GM19395 (cell line): ENCODE results near the gene PDZD7.

Experiments used
- ATAC-seq: cut with Tn5 transposase; IDR thresholded peaks from one replicate; pipeline ENCODE4 v1.9.1; 2021; ENCODE audit warnings: mild to moderate bottlenecking, moderate library complexity; ENCODE audit not compliant: unreplicated experiment

PDZD7 gene

DNA sequence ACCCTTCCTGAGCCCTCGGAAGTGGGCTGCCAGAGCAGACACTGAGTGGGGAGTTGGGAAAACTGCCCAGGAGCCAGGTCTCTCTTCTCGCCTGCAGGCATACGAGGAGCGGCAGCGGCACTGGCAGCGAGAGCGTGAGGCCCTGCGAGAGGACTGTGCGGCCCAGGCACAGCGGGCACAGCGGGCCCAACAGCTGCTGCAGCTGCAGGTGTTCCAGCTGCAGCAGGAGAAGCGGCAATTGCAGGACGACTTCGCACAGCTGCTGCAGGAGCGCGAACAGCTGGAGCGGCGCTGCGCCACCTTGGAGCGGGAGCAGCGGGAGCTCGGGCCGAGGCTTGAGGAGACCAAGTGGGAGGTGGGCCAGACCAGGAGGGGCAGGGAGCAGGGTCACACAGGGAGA lies 25.6 kb downstream of the PDZD7 start:
- no peak for ATAC-seq

DNA sequence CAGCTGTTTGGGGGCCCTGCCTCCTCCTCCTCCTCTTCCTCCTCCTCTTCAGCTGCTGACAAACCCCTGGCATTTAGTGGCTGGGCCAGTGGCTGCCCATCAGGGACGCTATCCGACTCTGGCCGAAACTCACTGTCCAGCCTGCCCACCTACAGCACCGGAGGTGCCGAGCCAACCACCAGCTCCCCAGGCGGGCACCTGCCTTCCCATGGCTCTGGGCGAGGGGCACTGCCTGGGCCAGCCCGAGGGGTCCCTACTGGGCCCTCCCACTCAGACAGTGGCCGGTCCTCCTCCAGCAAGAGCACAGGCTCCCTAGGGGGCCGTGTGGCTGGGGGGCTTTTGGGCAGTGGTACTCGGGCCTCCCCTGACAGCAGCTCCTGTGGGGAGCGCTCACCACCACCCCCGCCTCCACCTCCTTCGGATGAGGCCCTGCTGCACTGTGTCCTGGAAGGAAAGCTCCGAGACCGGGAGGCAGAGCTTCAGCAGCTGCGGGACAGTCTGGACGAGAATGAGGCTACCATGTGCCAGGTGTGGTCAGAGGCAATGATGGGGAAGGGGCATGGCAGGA lies 27.2 kb downstream of the PDZD7 start:
- ATAC-seq, result no peak

DNA sequence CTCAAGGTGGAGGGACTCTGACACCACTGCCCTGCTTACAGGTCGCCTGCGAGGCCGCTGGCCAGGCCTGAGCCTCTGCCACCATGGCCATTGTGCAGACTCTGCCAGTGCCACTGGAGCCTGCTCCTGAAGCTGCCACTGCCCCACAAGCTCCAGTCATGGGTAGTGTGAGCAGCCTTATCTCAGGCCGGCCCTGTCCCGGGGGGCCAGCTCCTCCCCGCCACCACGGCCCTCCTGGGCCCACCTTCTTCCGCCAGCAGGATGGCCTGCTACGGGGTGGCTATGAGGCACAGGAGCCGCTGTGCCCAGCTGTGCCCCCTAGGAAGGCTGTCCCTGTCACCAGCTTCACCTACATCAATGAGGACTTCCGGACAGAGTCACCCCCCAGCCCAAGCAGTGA lies 28.5 kb downstream of the PDZD7 start:
- no peak for ATAC-seq

DNA sequence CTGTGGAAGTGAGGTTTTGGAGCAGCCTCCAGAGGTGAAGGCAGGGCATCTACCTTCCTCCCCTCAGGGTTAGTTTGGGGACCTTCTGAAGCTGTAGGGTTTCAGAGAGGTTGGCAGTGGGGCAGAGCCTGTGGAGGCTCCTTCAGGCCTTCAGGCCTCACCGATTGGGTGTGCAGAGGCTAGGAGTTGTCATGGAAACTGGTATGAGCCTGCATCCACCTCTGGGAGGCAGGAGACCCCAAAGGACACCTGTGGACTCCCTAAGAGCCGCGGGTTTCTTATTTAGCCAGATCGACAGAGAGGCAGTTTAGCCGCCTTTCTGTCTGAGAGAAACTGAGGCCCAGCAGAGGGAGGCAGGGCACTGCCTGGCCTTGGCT lies 29.3 kb downstream of the PDZD7 start:
- no peak for ATAC-seq

DNA sequence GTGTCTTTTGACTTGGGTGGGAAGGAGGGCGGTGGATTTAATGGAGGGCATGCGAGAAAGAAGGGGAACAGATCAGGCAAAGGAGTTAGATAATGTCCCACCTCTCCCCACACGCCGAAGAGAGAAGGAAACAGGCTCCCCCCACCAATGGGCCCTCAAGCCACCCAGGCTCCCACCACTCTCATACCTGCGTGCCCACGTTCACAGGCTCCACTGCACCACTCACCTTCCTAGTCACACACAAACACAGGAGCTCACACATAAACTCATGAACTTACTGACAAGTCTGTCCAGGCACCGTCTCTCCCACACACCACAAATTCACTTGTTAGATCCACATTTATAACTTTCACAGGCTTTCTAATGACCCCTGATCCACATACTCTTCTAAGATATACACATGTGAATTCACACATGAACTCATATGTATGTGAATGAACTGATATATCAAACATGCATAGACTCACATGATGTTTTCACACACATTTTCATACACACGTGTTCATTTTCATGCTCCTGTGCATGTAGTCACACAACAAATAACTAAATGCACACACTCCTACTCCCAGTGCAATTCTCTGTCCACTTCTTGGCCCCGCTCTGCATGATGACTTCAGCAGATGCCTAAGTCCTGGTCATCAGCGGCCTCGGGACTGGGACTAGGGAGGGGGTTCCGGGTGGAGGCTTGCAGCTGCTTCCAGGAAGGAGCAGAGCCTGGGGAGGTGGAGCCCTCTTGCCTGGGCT lies 29.8 kb downstream of the PDZD7 start:
- no peak for ATAC-seq

DNA sequence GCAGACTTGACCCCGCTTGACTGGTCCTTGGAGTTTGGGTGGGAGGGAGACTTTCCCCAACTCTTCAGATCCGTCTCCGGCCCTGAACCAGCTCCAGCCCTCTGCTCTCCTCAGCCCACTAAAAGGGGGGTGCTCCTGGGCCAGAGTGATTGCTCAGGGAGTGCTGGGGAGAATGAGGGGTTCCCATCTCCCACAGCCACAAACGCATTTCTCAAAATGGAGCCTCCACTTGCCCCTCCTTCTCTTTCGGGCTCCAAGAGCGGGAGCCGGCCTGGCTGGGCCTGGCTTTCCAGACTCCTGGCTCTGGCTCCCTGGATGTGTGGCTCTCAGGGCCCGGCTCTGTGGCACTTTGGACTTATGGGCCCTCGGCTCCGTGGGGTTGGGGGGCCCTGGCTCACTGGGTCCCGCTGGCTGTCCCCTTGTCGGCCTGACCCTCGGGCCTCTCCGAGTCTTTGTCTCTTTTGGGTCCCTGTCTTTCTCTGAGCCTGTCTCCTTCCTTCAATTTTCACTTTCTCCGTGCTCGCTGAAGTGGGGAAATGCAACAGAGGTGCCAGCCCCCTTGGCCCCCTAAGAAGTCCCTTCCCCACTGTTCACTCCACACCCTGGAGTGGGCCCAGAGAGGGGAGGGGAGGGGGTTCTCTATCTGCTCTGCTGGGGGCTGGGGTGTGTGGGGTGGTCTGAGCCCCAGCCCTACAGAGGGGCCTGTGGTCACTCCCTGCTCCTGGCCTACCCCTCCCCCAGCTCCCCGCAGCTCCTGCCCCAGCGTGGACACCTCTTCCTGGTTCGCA lies 30.6 kb downstream of the PDZD7 start:
- ATAC-seq, result no peak

DNA sequence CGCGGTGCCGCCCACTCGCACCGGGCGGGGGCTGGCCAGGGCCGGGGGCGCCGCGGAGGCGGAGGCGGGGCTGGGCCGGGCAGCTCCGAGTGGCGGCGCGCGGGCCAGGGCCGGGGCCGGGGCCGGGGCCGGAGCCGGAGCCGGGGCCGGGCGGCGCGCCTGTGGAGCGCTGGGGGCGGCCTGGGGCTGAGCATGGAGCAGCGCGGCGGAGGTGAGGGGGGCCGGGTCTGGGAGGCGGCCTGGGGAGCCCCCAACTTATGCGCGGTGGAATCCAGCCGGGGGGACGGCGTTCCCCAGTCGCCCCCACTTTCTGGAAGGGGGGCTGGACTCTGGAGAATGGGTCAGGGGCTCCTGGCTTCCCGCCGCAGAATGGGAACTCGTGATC lies 31.2 kb downstream of the PDZD7 start, which contains the start of gene LZTS2:
LZTS2 (plus strand) TSS at position 67 of the 385 bp plus-strand sequence. CDS start 2,731 bp downstream, outside the sequence.
- ATAC-seq, result no peak

DNA sequence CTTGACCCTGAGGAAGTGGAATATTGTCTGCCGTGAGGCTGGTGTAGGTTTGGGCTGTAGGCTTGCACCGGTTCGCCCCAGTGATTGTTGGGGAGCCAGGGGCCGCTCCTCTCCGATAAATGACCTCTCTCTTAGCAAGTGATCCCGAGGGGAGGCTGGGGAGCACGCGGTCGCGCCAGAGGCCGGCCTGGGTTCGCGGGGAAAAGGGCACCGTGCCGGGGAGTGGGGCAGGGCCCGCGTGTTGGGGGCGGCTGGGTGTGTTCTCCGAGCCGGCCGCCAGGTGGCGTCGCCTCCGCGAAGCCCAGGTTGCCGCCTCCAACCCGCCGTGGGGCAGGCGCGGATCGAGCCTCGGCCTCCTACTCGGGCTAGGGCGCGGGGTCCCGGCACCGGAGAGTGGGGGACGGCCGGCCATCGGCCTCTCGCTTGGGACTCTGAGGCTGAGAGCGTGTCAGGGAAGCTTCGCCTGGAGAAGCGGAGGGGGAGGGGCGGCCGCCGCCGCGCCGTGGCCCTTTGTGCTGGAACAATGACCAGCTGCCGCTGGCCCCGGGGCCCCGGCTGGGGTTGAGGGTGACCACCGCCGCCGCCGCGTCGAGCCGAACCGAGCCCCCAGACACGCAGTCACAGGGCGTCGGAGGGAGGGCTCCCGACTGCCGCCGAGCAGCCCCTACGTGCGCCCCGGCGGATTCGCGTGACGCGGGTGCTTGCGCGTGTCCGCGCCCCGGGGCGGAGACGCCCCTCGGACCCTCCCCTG lies 31.8 kb downstream of the PDZD7 start:
- peak; percentile 44 for ATAC-seq

DNA sequence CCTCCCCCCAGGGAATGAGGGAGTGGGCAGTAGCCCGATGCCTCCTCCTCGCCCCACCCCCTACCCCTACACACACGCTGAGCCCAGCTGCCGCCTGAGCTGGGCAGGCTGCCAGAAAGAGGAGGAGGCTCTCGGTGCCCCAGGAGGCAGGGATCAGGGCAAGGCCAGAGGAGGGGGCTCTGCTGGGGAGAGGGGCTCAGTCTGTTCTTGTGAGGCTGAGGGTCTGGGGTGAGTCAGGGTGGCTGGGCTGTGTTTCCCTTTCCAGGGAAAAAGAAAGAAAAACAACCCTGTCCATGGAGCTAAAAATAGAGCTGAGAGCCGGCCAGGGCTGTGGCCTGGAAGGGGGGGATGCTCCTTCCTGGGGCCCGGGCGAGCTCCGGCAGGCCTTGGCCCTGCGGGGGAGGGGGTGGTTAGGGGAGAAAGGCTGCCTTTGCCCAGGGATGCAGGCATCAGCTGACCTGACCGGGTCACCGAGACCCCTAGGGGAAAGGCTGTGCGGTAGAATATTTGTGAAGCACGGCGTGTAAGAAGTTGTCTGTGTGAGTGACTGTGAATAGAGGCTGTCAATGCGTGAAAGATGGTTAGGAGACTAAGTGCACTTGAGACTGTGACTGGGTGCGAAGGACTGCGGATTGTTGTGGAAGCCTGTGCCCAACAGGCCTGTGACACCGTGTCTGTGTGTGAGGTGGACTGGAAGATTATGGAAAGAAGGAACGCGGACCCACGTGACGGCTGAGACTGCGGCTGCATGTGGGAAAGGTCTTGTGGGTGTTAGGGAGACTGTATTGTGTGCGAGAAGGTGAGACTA lies 32.5 kb downstream of the PDZD7 start:
- peak; percentile 40 for ATAC-seq

DNA sequence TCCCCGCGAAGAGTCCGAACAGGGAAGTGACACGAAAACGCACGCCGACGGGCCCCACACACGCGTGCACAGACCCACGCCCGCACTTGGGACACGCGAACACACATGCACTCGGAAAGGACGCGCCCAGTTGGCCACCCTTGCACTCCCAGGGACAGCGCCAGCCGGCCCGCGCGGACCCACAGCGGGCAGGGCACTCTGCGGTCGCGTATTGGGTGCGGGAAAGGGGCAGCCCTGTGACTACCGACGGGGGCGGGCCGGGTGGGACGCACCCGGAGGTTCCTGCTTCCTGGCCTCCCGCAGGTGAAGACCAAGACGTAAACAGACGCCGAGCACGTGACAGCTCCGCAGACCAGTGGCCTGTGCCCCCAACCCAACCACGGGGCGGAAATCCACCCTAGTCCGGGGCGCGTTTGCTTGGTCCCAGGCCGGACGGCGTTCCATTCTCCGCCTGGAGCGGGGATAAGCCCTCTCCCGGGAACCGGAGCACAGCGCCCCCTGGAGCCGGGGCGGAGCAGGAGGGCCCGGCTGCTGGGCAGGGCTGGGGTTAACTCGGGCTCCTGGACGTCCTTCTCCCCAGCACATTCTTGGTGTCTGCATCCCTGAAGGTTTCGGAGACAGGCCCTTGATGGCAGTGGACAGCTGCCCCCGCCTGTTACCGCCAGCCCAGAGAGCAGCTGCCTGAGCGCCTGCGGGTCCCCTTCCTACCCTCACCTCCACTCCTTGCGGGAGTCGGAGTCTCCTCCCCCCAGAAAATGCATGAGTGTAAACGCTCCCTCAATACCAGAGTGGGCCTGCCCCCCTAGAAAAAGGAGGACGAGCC lies 33.4 kb downstream of the PDZD7 start:
- peak; percentile 39 for ATAC-seq

DNA sequence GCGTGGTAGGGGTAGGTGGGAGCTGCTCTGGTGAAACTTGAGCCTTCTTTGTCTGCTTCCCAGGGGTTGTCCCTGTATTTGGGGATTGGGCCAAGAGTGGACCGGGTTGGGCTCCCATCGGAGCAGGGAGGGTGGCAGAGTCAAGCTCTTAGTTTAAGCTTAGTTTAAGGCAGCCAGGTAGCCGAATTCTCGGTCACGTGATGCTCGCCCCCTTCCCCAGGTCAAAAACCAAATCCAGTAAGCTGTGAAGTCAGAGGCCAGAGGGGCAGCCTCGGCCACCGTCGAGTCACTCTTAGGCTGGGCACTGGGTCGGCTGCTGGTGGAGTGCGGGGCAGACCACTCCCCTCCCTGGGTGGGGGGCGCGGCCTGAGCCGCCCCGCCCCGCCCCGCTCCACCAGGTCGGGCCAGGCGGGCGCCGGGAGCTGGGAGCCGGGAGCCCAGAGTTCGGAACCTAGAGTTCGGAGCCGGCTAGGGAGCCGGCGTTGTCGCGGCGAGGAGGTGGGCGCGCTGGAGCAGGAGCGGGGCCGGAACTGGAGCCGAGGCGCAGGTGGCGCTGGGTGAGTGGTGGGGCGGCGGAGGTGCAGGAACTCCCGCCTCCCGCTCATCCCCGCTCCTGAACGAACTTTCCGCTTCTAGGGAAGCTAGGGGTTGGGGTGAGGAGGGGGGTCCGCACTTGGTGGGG lies 34.1 kb downstream of the PDZD7 start:
- ATAC-seq, result peak; percentile 26

DNA sequence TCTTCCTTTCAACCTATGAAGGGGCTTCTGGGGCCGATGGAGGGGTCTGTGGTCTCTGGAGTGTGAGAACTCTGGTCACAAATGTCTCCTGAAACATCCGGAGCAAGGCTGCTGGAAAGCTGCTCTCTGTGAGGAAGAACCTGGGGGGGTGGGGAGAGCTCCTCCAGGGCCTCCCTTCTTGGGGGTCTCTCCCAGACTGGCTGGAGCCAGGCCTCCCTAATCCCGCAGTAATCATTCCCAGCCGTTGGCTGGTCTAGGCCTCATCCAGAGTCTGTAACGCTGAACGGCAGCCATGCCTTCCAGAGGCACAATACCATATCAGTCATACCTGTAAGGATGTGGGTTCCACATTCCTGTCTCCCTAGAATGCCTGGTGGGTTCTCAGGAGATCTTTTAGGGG lies 35.7 kb downstream of the PDZD7 start:
- ATAC-seq, result no peak

DNA sequence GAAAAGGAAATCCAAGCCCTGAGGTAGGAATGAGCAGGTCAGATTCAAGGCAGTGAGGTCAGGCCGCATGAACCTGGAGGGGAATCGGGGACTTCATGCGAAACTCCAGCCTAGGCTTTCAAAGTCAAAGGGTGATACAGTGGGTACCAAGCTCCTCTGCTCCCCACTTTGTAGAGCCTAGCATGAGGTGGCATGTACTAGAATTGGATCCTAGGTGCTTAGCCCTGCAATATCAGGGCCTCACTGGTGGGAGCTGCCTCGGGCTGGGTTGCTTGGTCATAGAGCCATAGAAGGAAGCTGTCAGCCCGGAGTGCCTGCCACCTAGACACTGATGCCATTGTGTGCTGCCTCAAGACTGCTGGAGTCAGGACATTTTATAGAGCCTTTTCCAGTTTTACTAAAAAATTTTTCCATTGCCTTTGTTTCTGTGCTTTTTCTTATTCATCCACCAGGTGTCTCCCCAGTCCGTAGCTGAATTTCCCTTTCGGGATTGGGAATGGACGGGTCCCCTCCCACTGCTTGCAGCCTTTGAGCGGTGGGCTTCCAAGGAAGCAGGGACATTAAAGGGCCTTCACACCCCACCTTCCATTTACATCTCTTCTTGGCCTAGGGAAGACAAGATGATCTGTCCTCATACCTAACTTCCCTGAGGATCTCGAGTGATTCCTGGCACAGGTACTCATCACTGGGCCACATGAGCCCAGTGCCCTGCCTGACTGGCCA lies 36.8 kb downstream of the PDZD7 start:
- no peak for ATAC-seq

DNA sequence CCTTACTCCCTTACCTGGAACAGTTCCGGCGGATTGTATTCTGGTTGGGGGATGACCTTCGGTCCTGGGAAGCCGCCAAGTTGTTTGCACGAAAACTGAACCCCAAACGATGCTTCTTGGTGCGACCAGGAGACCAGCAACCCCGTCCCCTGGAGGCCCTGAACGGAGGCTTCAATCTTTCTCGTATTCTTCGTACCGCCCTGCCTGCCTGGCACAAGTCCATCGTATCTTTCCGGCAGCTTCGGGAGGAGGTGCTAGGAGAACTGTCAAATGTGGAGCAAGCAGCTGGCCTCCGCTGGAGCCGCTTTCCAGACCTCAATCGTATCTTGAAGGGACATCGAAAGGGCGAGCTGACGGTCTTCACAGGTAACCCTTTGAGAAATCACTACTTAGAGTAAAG lies 41.8 kb downstream of the PDZD7 start:
- ATAC-seq, result no peak

DNA sequence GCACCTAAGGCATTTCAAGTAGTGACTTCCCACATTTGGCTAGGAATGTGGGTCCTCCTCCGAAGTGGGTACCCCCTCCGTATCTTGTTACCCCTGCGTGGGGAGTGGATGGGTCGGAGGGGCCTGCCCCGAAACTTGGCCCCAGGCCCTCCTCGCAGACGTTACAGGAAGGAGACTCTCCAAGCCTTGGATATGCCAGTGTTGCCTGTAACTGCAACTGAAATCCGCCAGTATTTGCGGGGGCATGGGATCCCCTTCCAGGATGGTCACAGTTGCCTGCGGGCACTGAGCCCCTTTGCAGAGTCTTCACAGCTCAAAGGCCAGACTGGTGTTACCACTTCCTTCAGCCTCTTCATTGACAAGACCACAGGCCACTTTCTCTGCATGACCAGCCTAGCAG lies 42.8 kb downstream of the PDZD7 start:
- ATAC-seq, result no peak

DNA sequence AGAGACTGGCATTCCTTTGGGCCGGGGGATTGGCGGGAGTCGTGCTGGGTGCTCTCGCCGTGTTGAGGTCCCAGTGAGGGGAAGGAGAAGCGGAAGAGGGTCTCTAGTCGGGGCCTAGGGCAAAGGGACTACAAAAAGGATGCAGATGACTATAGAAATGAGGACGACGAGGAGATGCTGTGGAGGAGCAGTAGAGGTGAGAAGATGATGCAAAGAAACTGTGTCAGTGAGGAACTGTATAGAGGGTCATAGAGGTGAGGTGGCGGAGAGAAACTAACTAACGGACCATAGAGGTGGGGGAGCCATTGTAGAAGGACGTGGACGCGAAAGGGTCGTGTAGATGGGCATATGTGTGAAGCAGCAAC lies 43.3 kb downstream of the PDZD7 start:
- ATAC-seq, result peak; percentile 13

DNA sequence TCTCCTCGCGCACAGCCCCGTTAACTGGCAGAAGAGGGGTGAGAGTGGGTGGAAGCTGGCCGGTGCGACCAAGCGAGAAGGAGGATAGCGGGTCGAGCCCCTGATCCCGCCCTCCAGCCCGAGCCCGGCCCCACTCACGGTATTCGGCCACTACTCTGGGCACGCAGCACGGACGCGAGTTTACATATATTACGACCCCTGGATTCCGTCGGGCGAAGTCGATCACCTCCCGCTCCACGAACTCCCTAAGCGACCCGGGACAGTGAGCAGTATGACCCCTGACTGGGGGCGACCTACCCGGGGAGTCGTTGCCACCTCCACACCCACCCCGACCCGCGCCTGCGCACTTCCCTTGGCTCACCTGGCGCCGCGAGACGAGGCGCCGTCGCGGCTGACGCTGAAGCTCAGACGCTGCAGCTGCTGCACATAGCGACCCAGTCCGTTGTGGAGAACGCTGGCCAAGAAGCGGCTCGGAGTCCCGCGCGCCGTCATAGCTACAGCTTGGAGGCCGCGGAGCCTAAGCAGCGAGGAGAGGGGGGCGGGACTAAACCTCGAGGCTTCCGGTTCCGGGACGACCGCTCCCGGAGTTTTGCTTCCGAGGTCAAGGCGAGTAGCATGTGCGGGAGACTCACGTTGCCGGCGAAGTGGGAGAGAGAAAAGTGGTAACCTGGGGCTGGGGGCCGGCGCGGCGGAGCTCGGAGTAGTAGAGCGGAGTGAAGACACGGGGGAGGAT lies 43.8 kb downstream of the PDZD7 start, which contains the start of the genes MRPL43 and TWNK:
MRPL43 (minus strand) TSS at position 546 of the 733 bp plus-strand sequence; CDS start at position 492, 54 bp downstream.
TWNK (plus strand) TSS at position 592 of the 733 bp plus-strand sequence. CDS start 668 bp downstream, outside the sequence.
- ATAC-seq, result peak; percentile 90

DNA sequence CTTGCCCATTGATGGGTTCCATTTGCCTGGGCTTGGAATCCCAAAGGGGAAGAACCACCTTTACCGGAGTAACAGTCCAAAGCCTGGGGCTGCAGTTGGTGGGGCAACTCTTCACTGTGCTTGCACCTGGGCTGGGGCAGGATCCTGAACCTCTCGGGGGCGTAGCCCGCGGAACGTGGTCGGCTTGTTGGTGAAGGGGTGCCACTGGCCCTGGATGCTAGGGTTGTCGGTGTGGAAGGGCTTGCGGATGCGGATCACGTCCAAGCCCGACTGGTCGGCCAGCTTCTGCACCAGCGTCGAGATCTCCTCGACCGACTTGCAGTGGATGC lies 44.3 kb downstream of the PDZD7 start:
- no peak for ATAC-seq
